NCI-H2227 treated with DMSO at 0.1 percent for 48 hours (cell line): ENCODE measurements around the gene BTF3L4.
A peak's percentile ranks its signal among the peaks of the same experiment; 100 is the strongest.
"Not testable (repeated sequence)": the region's sequence is repeated elsewhere in the genome, so short reads cannot be mapped to it uniquely, and the experiment has no call there.

Experiments
- DNase-seq: peaks from one replicate; lab custom pipeline; 2025; lab: John Stamatoyannopoulos, UW

BTF3L4 gene

DNA sequence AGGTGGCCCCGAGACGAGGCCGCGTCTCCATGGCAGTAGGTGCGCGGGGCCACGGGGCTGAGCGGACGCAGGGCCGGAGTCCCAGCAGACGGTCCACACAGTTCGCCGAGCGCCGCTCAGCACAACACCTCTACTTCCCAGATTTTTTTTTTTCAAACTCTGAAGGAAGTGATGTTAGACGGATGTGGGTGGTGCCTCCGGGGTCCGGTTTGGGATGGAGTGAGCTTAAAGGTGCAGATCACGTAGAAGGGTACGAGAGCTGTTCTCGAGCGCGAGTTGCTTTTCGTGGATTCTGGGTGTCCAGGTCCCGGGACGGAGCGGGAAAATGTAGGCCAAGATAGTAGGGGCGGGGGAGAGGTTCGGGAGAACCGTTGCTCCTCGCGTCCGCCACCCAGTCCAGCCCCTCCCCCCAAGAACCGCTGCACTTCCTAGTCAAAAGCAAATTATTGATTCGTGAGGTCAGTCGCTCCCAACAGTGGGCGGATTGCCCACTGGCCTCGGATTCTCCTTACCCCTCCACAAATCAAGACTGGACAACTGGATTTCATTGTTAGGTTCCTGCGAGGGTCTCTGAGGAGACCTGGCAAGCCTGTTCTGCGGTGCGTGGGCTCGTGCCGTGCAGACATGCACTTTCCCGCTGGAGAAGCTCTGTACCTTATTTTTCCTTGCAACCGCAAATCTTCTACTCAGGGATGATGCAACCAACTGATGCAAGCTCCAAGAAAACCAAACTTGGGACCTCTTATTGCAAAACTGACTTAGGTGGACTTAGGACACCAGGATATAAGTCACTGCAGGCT is 829 bp upstream of the BTF3L4 start, which contains the start of gene TXNDC12:
Gene TXNDC12 (minus strand): TSS at position 126 of the 800 bp plus-strand sequence. CDS start 95 bp downstream, at position 31.
- peak; percentile 95 for DNase-seq

- no peak for DNase-seq
These were observed 281 bp upstream of the BTF3L4 start for GRCh38 chr1:52055866-52056162.

- no peak for DNase-seq
These were observed 789 bp downstream of the BTF3L4 start for GRCh38 chr1:52056937-52057231.

DNA sequence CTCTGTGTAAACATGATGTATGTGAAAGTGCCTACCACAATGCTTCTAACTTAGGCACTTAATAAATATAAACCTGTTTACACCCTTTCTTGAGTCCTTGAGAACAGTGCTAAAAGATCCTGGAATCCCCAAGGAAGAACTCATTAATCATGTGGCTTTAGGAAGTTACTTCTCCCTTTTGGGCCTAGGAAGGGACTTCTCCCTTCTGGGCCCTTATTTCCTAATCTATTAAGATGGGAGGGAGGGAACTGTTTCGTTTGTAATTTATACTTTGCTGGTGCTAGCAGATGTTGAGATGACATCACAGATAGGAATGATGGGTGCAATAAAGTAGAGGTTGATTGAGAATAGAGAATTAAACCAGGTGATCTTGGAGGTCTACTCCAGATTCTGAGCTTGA is 1.2 kb downstream of the BTF3L4 start:
- DNase-seq = no peak

DNA sequence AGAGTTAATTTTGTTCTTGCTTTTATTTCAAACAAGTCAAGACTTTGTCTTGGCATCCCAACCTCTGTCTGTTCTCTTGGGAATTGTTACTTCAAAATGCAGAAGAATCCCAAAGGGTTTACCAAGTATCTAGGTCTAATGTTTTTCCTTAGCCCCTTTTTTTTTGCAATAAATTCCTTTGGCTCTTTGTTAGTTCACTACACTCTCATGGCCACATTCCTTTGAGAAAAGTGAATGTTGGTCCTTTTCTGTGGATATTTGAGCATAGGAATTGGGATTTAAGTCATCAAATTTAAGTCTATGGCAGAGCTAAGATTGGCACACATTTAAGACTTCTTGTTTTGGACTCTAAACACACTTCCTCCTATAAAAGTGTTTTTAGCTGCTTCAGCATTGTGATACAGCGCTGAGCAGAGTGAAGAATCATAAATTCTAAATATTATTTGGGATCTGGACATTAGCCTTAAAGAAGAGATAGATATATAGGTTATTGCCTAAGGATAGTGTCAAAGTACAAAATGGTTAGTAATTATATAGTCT is 1.9 kb downstream of the BTF3L4 start:
- no peak for DNase-seq

DNA sequence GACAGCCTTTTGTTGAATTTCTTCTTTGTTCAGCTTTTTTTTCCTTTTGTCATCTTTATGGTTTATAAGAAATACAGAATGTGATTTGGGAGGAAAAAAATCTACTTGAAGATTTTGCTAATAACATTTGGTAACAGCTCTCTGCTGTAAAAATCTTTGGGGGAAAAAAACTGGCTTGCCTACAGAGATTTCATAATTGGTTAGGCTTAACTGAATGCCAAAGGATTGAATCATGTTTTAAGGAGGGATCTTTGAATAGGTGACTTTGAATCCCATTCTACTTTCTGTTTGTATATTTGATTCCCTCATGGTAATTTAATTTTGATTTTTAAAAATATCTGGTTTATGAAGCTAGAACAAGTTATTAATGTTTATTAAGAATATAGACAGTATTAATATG is 3.2 kb downstream of the BTF3L4 start:
- no peak for DNase-seq

DNA sequence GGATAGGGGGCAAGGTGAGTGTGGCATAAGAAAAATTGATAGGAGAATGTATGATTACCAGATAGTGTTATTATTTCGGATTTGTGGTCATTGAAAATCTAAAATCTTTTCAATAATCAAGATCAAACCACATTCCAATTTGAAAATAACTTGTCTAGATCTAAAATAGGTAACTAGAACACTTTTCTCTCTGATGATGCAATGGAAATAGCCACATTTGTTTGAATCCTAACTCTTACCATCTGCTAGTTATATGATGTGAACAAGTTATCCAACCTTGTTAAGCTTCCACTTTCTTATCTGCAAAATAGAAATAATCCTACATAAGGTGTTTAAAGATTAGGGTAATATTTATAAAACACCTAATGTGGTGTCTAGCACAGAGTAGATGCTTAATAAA is 3.8 kb downstream of the BTF3L4 start:
- DNase-seq = no peak

DNA sequence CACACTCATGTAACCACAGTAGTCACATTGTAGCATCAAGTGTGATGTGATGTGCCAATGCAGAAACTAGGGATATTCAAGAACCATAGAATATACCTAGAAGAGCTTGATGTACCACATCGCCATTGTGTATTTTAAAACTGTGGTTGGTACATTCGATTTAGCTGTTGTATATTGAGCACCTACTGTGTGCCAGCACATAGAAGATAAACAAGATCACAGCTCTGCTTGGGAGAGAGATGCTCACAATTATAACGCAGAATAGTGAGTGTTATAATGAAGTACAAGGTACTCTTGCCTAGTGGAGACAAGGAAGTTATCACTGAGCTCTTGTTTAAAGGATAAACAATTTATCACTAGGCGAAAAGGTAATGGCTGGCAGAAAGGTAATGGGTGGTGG is 4.7 kb downstream of the BTF3L4 start:
- no peak for DNase-seq

DNA sequence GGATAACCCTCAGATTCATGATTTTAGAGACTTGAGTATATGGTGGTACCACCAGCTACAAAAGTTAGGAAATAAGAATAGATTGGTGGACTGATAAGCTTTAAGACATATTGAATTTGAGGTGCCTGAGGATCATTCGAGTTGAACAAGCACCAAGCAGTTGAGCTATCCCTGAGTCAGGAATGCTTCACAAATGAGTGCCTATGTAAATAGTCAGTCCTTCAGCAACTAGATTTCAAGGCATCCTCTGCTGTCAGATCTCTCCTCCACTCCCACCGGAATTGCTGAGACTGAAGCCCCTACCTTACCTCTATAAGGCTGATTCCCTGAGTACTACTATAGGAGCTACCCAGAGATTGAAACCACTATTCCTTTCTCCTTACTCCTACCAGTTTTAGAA is 7.1 kb downstream of the BTF3L4 start:
- DNase-seq = no peak

DNA sequence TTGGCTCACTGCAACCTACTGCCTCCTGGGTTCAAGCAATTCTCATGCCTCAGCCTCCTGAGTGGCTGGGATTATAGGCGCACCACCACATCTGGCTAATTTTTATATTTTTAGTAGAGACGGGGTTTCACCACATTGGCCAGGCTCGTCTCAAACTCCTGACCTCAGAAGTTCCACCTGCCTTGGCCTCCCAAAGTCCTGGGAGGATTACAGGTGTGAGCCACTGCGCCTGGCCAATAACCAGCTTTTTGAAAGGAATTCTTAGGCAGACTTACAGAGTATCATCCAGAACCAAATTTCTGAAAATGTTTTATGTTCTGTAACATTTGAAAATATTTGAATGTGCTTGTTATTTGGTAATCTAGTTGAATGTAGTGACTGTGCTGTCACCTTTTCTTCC is 14.6 kb downstream of the BTF3L4 start:
- DNase-seq = no peak

DNA sequence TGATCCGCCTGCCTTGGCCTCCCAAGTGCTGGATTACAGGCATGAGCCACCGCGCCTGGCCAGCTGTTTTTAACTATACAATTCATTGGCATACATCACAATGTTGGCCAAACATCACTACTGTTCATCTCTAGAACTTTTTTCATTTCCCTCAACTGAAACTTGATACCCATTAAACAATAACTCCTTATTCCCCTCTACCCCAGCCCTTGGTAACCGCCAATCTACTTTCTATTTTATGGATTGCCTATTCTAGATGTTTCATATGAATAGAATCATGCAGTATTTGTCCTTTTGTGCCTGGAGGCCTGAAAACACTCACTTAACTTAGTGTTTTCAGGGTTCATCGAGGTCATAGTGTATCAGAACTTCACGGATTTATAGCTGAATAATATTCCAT is 16.2 kb downstream of the BTF3L4 start:
- DNase-seq = no peak

DNA sequence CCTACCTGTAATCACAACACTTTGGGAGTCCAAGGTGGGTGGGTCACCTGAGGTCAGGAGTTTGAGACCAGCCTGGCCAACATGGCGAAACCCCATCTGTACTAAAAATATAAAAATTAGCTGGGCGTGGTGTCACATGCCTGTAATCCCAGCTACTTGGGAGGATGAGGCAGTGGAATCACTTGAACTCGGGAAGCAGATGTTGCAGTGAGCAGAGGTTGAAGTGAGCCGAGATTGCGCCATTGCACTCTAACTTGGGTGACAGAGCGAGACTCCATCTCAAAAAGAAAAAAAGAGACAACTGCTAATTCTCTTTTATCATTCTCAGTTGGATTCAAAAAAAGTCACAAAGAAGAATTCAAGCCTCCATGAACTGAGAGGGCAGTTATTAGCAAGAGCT is 21.2 kb downstream of the BTF3L4 start:
- not testable (repeated sequence) for DNase-seq

- DNase-seq = no peak
These were observed 23.9 kb downstream of the BTF3L4 start for GRCh38 chr1:52080014-52080415.

DNA sequence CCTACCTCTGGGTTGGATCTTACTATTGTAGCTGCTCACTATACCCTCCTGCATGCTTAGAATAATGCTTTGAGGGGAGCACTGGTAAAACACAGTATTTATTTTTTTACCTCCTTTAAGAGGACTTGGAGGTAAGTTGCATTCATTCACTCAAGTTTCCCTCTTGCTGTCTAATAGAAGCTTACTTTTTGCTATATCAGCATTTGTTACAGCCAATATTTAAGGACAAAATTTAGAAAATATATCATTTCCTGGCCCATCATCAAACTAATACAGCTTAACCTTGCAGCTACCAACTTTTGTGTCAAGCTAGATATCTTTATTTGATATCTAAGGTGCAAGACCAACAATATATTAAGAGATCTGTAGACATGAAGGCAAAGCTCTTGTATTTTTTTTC is 31.8 kb downstream of the BTF3L4 start:
- DNase-seq = not testable (repeated sequence)

- not testable (repeated sequence) for DNase-seq
These were observed 38.2 kb downstream of the BTF3L4 start for GRCh38 chr1:52094300-52094699.

- no peak for DNase-seq
These were observed 40.1 kb downstream of the BTF3L4 start for GRCh38 chr1:52096216-52096615.

DNA sequence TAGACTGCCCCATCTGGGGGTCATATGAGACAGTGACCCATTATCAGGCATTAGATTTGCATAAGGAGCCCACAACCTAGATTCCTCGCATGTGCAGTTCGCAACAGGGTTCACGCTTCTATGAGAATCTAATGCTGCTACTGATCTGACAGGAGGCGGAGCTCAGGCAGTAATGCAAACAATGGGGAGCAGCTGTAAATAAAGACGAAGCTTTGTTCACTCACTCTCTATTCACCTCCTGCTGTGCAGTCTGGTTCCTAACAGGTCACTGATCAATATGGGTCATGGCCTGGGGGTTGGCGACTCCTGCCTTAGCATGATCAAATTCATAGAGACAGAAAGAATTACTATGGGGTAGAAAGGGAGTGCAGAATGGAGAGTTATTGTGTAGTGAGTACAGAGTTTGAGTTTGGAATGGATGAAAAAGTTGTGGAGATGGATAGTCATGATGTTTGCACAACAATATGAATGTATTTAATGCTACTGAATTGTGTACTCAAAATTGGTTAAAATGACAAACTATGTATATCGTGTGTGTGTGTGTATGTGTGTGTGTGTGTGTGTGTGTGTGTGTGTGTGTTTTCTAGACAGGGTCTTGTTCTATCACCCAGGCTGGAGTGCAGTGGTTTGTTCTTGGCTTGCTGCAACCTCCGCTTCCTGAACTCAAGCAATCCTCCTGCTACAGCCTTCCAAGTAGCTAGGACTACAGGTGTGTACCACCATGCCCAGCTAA is 42.2 kb downstream of the BTF3L4 start:
- DNase-seq = peak; percentile 55

GRCh38 chr1:52102336-52103013 is 46.4 kb downstream of the BTF3L4 start:
- DNase-seq = no peak

DNA sequence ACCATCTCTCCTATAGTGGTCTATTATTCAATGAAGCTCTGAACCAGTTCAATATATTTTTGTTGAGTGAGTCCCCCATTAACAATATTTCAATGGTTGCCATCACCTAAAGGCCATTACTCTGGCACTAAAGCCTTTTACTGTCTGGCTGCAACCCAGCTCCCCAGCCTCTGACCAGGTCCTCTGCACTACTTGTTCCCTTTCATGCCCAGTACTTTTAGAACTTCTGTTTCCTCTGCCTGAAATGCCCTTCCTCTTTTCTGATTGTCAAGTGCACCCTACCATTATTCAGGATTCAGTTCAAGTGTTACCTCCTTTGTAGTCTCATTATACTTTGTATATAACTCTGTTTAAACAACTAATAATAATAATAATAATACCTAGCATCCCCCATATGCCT is 55.4 kb downstream of the BTF3L4 start:
- DNase-seq = no peak

- no peak for DNase-seq
These were observed 56.4 kb downstream of the BTF3L4 start for GRCh38 chr1:52112489-52112888.

DNA sequence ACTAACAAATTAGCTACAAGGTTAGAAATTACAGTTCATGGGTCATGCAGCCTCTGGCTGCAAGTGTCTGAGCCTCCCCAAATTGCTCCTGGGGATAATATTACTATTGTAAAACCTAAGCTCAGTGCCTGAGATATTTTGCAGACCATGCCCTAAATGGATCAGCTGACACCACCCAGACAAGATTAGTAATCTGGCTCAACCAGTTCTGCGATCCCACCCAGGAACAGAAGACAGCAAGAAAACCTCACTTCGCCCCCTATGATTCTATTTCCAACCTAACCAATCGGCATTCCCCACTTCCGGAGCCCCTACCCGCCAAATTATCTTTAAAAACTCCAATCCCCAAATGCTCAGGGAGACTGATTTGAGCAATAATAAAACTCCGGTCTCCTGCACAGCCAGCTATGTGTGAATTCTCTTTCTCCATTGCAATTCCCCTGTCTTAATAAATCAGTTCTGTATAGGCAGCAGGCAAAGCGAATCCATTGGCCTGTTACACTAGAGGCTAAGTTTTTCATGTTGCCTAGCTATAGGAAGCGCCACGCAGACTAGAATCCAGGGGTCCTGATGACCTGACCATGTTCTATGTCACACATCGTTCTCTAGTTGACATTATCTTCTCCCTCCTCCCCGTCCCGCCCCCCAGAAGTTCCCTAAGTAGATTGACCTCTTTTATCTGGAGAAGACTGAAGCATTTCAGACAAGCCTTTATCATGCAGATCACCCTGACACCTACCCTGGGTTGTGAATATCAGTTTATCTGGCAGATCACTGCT is 63.4 kb downstream of the BTF3L4 start:
- DNase-seq = no peak

DNA sequence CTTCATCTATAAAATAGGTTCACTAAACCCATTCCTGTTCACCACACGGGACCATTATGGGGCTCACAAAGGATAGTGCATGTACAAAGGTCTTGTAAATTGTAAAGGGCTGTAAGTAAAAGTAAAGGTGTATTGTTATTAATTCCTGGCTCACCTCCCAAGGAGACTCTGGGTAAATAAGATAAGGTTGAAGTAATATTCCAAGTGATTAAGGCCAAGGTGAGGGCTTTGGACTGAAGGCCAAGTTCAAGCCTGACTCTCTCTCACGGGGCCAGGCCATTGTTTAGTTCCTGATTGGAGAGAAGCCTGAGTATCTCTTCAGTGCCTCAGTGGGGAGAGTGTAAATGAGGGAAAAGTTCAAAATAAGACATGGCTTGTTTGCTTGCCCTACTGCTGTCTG is 66.3 kb downstream of the BTF3L4 start:
- DNase-seq = no peak
